Spleen (tissue), 7 donors: Measurements from ENCODE around the gene SPATA32.

Experiments used
- CTCF ChIP-seq, 11 experiments: fragments of 200-600 bp in 7 of 11; fragments of 450-650 bp in 4 of 11; sonication (generic) in 4 of 11; IDR thresholded peaks in 8 of 11; conservative IDR thresholded peaks in 3 of 11; 1 replicate in 7 of 11; 2 replicates in 4 of 11; pipeline versions ENCODE4 v1.4.0 to v1.8.0; 2016 to 2021; ENCODE audit warnings: antibody characterized with exemption in 11 of 11, inconsistent platforms in 4 of 11, mild to moderate bottlenecking in 1 of 11
- POLR2AphosphoS5 ChIP-seq, 3 donors: sonication (generic); formaldehyde crosslinking; IDR thresholded peaks; one replicate each; pipeline ENCODE4 v1.5.1; 2017; ENCODE audit warnings: antibody characterized with exemption in 3 of 3
- donor health status: DM: no; HTN: no; CAD: no; lungs with moderate emphysema.
- donor health status: DM: no; HTN: no; CAD: no.
- donor health status: DM: no; HTN: no; CAD: no.

DNA sequence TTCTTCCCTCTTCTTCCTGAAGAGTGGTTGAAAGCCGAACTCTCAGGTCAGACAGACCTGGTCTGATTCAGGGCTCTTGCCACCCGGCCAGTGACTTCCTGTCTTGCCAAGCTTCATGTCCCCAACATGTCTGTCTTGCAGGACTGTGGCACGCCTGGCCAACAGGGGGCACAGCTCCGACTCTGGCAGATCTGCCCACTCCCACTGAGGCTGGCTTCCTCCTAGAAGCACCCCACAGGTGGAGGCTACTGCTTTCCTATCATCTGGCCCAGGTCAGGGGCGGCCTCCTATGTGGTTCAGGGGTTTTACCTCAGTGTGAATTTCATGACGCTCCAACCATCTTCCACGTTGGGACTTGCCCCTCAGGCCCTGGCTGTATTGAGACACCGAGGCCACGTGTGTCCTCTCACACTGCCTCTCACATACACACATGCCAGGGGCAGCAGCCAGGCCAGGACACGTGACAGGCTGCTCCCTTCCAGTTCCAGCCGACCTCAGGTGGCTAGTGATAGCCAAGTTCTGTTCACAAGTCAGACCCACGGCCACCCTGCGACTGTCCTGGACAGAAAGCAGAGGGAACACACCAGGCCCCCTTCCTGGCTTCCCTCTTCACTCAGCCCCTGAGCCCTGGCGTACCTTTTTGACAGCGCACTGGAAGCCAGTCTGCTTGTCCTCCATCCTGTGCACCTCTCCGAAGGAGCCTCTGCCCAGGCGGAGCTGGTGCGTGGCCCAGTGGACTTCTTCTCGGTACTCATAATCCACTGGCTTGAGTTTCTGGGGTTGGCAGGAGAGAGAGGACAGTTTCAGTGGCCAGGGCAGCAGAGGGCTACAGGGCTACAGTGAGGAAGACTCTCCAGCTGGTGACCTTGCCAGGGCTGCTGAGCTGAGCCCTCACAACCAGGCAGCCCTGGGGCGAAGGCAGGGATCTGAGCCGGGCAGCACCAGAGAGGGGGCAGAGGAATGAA lies 22.6 kb upstream of the SPATA32 start:
- peak in 8 of 11 experiments; percentile 15 to 46 (median 32) for TF ChIP-seq CTCF (IDR thresholded peaks at IDR 0.05 in 8 of 11, conservative IDR thresholded peaks at IDR 0.05 in 3 of 11)
- peak in 2 of 3 donors; percentile 27 to 33 for TF ChIP-seq POLR2AphosphoS5 (IDR thresholded peaks at IDR 0.05)
